Mononuclear cell (primary cell): Measurements from ENCODE around the gene TSHZ2. TPM values are rescaled to one million over a fixed set of nuclear protein-coding genes. Genes with fewer than 3 reads are reported as not detected.
"Not testable (repeated sequence)": the region's sequence is repeated elsewhere in the genome, so short reads cannot be mapped to it uniquely, and the experiment has no call there.

ENCODE experiments used
- H3K27me3 ChIP-seq: 2 replicates; pipeline ENCODE4 v1.6.0; 2011; ENCODE audit warnings: low read length, control low read depth; ENCODE audit not compliant: insufficient read depth
- H3K4me1 ChIP-seq: 2 replicates; pipeline ENCODE4 v1.5.1; 2011; ENCODE audit warnings: mild to moderate bottlenecking, low read length, control low read depth; ENCODE audit not compliant: insufficient read depth
- H3K4me3 ChIP-seq: 2 replicates; pipeline ENCODE4 v1.5.1; 2011; ENCODE audit warnings: mild to moderate bottlenecking, low read length, moderate library complexity
- H3K9me3 ChIP-seq: 2 replicates; pipeline ENCODE4 v1.5.1; 2011; ENCODE audit warnings: low read depth, mild to moderate bottlenecking, control low read depth, low read length
- total RNA-seq: library from RNA; depleted of rRNA; stranded (reverse); fragments of >200 nt; gene quantifications from one replicate; pipeline ENCODE4 v1.2.3, GENCODE V29; 2012

TSHZ2 gene
- total RNA-seq, 1 donor = 21.3 TPM

- Histone ChIP-seq H3K4me3 (no peak overlapping the region), H3K4me1 (no peaks in the 10 kb centered on the region)
These were observed 555.0 kb downstream of the TSHZ2 start for GRCh38 chr20:53527196-53527595.

GRCh38 chr20:53529658-53530057, 557.5 kb downstream of the TSHZ2 start:
- Histone ChIP-seq H3K4me1 (peaks cover 6% of the 10 kb centered on the region), H3K9me3 (no peaks in the 10 kb centered on the region), H3K27me3 (no peaks in the 10 kb centered on the region), H3K4me3 (no peak overlapping the region)

More at GRCh38 chr20:53527196-53527595, 555.0 kb downstream of the TSHZ2 start:
- H3K27me3 ChIP-seq = no peaks in the 10 kb centered on the region
- no peaks in the 10 kb centered on the region for H3K9me3 ChIP-seq

GRCh38 chr20:53530440-53530839, 558.3 kb downstream of the TSHZ2 start:
- Histone ChIP-seq H3K4me3 (no peak overlapping the region), H3K9me3 (no peaks in the 10 kb centered on the region), H3K27me3 (no peaks in the 10 kb centered on the region), H3K4me1 (peaks cover 6% of the 10 kb centered on the region)

GRCh38 chr20:53532654-53533312, 560.6 kb downstream of the TSHZ2 start:
- not testable (repeated sequence) for H3K4me3 ChIP-seq, H3K27me3 ChIP-seq, H3K4me1 ChIP-seq, H3K9me3 ChIP-seq

GRCh38 chr20:53533500-53533899, 561.3 kb downstream of the TSHZ2 start:
- peaks cover 6% of the 10 kb centered on the region for H3K4me1 ChIP-seq
- H3K9me3 ChIP-seq = no peaks in the 10 kb centered on the region
- no peak overlapping the region for H3K4me3 ChIP-seq
- no peaks in the 10 kb centered on the region for H3K27me3 ChIP-seq

GRCh38 chr20:53534037-53534436, 561.9 kb downstream of the TSHZ2 start:
- no peaks in the 10 kb centered on the region for H3K9me3 ChIP-seq
- H3K4me1 ChIP-seq = peaks cover 6% of the 10 kb centered on the region
- no peaks in the 10 kb centered on the region for H3K27me3 ChIP-seq
- no peak overlapping the region for H3K4me3 ChIP-seq

- Histone ChIP-seq H3K4me1 (peaks cover 6% of the 10 kb centered on the region), H3K4me3 (no peak overlapping the region), H3K9me3 (no peaks in the 10 kb centered on the region), H3K27me3 (no peaks in the 10 kb centered on the region)
These were observed 563.7 kb downstream of the TSHZ2 start for GRCh38 chr20:53535878-53536277.

GRCh38 chr20:53536382-53536781, 564.2 kb downstream of the TSHZ2 start:
- not testable (repeated sequence) for H3K27me3 ChIP-seq, H3K9me3 ChIP-seq, H3K4me1 ChIP-seq, H3K4me3 ChIP-seq

- Histone ChIP-seq H3K4me3 (no peak overlapping the region), H3K27me3 (no peaks in the 10 kb centered on the region), H3K9me3 (no peaks in the 10 kb centered on the region), H3K4me1 (no peaks in the 10 kb centered on the region)
These were observed 567.4 kb downstream of the TSHZ2 start for GRCh38 chr20:53539516-53539915.
